ENCODE data around the gene UNG. TPM values are rescaled to one million over a fixed set of nuclear protein-coding genes. Genes with fewer than 3 reads are reported as not detected.
"Not testable (repeated sequence)": the region's sequence is repeated elsewhere in the genome, so short reads cannot be mapped to it uniquely, and the experiment has no call there.

UNG gene
- 27.6 and 40.8 TPM in 2 replicates for total RNA-seq

- DNase-seq (ENCODE audit: extremely low read depth, low read depth, low spot score), result no peak
Observed at GRCh38 chr12:109097435-109098182, at the start of gene UNG. Gene UNG (plus strand): TSS chr12:109097597. CDS start chr12:109097680, 83 bp downstream.

GRCh38 chr12:109048706-109049105 lies 48.7 kb upstream of the UNG start:
- DNase-seq (ENCODE audit: extremely low read depth, low read depth, low spot score), result not testable (repeated sequence)

GRCh38 chr12:109049794-109050193 lies 47.6 kb upstream of the UNG start:
- DNase-seq (ENCODE audit: extremely low read depth, low read depth, low spot score), result not testable (repeated sequence)

- DNase-seq (ENCODE audit: extremely low read depth, low read depth, low spot score), result no peak
Observed at GRCh38 chr12:109052097-109052413, 45.3 kb upstream of the UNG start.

GRCh38 chr12:109052414-109053323 lies 44.7 kb upstream of the UNG start, which contains the start of gene USP30:
Gene USP30 (plus strand): TSS chr12:109052576. CDS start chr12:109052679, 103 bp downstream.
- DNase-seq (ENCODE audit: extremely low read depth, low read depth, low spot score), result peak; percentile 54

GRCh38 chr12:109053382-109054123 lies 43.8 kb upstream of the UNG start:
- DNase-seq (ENCODE audit: extremely low read depth, low read depth, low spot score), result no peak

GRCh38 chr12:109054124-109054513 lies 43.3 kb upstream of the UNG start:
- DNase-seq (ENCODE audit: extremely low read depth, low read depth, low spot score), result not testable (repeated sequence)

GRCh38 chr12:109054520-109054919 lies 42.9 kb upstream of the UNG start:
- no peak for DNase-seq (ENCODE audit: extremely low read depth, low read depth, low spot score)

- DNase-seq (ENCODE audit: extremely low read depth, low read depth, low spot score), result no peak
Observed at GRCh38 chr12:109056891-109057290, 40.5 kb upstream of the UNG start.

- no peak for DNase-seq (ENCODE audit: extremely low read depth, low read depth, low spot score)
Observed at GRCh38 chr12:109057376-109057775, 40.0 kb upstream of the UNG start.

- DNase-seq (ENCODE audit: extremely low read depth, low read depth, low spot score), result no peak
Observed at GRCh38 chr12:109058773-109059172, 38.6 kb upstream of the UNG start.

GRCh38 chr12:109064143-109064542 lies 33.3 kb upstream of the UNG start:
- no peak for DNase-seq (ENCODE audit: extremely low read depth, low read depth, low spot score)

GRCh38 chr12:109065154-109065852 lies 32.1 kb upstream of the UNG start:
- DNase-seq (ENCODE audit: extremely low read depth, low read depth, low spot score), result no peak

GRCh38 chr12:109065853-109066193 lies 31.6 kb upstream of the UNG start:
- no peak for DNase-seq (ENCODE audit: extremely low read depth, low read depth, low spot score)

GRCh38 chr12:109069307-109070271 lies 27.8 kb upstream of the UNG start:
- no peak for DNase-seq (ENCODE audit: extremely low read depth, low read depth, low spot score)

GRCh38 chr12:109074866-109075265 lies 22.5 kb upstream of the UNG start:
- DNase-seq (ENCODE audit: extremely low read depth, low read depth, low spot score), result no peak

GRCh38 chr12:109082751-109083150 lies 14.6 kb upstream of the UNG start:
- DNase-seq (ENCODE audit: extremely low read depth, low read depth, low spot score), result no peak

GRCh38 chr12:109084425-109084824 lies 13.0 kb upstream of the UNG start:
- DNase-seq (ENCODE audit: extremely low read depth, low read depth, low spot score), result no peak

- no peak for DNase-seq (ENCODE audit: extremely low read depth, low read depth, low spot score)
Observed at GRCh38 chr12:109085590-109085989, 11.8 kb upstream of the UNG start.
